ENCODE data around the gene AP3S1.

DNA sequence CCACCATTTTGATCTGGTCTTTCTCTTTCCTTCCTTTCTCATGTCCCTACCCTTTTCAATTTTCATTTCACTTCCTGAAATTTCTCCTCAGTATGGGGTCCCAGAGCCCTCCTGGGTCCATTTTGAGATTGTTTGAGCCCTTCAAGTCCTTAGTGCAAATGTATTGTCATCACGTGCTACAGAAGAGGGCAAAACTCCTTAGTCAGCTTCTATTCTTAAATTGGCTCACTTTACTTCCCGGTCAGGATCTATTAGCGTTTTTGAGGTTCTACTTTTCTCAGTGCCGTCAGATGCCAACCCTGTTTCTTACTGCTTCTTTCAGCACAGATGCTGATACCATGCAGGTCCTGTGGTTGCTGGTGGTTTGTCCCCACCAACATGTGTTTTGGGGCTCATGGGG, 6.3 kb upstream of the AP3S1 start:
- TF ChIP-seq, protein P1, sequence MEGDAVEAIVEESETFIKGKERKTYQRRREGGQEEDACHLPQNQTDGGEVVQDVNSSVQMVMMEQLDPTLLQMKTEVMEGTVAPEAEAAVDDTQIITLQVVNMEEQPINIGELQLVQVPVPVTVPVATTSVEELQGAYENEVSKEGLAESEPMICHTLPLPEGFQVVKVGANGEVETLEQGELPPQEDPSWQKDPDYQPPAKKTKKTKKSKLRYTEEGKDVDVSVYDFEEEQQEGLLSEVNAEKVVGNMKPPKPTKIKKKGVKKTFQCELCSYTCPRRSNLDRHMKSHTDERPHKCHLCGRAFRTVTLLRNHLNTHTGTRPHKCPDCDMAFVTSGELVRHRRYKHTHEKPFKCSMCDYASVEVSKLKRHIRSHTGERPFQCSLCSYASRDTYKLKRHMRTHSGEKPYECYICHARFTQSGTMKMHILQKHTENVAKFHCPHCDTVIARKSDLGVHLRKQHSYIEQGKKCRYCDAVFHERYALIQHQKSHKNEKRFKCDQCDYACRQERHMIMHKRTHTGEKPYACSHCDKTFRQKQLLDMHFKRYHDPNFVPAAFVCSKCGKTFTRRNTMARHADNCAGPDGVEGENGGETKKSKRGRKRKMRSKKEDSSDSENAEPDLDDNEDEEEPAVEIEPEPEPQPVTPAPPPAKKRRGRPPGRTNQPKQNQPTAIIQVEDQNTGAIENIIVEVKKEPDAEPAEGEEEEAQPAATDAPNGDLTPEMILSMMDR (IDR thresholded peaks at IDR 0.05), result no peak
- TF ChIP-seq POLR2A (IDR thresholded peaks at IDR 0.05), result no peak

Measured in adrenal gland (tissue), 5 donors.